Right atrium auricular region (tissue), 2 donors: Measurements from ENCODE around the gene CHRND. TPM values are rescaled to one million over a fixed set of nuclear protein-coding genes. Genes with fewer than 3 reads are reported as not detected.

Experiments
- DNase-seq: peaks from one replicate; pipeline ENCODE4 v3.0.0-alpha.2; 2019; ENCODE audit warnings: low spot score
- H3K27ac ChIP-seq, 2 donors: fragments of 200-600 bp; sonication (generic); 1 replicate in 1 of 2; 2 replicates in 1 of 2; pipeline ENCODE4 v1.5.1; 2016 to 2019
- H3K27me3 ChIP-seq, 2 donors: fragments of 200-600 bp; sonication (generic); one replicate each; pipeline versions ENCODE4 v1.5.1 to v1.6.0; 2017 to 2019
- H3K36me3 ChIP-seq: fragments of 200-600 bp; sonication (generic); one replicate; pipeline ENCODE4 v1.5.1; 2016
- H3K4me1 ChIP-seq, 2 donors: fragments of 200-600 bp; sonication (generic); one replicate each; pipeline versions ENCODE4 v1.5.1 to v1.6.0; 2017 to 2019
- H3K4me3 ChIP-seq, 2 donors: fragments of 200-600 bp; sonication (generic); 1 replicate in 1 of 2; 2 replicates in 1 of 2; pipeline ENCODE4 v1.5.1; 2017 to 2019; ENCODE audit warnings: mild to moderate bottlenecking in 1 of 2, moderate library complexity in 1 of 2
- H3K9me3 ChIP-seq, 2 donors: fragments of 200-600 bp; sonication (generic); one replicate each; pipeline ENCODE4 v1.5.1; 2019
- total RNA-seq, 2 donors: library from RNA; depleted of rRNA; stranded (reverse); fragments of >200 nt; gene quantifications; one replicate each; pipeline ENCODE4 v1.1.0, GENCODE V29; 2016
- TF ChIP-seq, protein P1 (sequence below), 2 donors: fragments of 200-600 bp; sonication (generic); IDR thresholded peaks; one replicate each; pipeline ENCODE4 v1.5.1; 2019; ENCODE audit warnings: antibody characterized with exemption in 2 of 2

CHRND gene
- total RNA-seq, 2 donors from 2014 or later, result 0.19 TPM; not detected in 1

DNA sequence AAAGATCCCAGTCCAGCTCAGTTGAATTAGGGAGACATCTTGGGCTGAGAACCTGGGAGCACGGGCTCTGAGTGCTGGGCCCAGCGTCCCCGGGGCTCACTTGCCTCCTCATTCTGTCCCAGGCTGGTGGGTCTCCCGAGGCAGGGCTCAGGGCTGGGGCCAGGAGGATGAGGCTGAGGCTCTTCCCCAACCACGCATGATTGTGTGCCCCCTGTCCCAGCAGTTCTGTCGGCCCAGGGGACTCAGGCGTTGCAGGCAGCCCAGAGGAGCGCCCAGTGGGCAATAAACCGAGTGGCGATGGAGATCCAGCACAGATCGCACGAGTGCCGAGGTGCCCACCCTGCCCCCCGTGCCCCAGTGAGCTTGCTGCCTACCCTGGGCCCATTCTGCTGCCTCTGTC, 4.9 kb upstream of the CHRND start:
- Histone ChIP-seq H3K4me1 (peaks cover 0 to 43% of the 10 kb centered on the region in 2 donors), H3K4me3 (no peak overlapping the region), H3K27ac (no peak overlapping the region), H3K27me3 (peaks cover 0 to 20% of the 10 kb centered on the region in 2 donors), H3K9me3 (no peaks in the 10 kb centered on the region), H3K36me3 (no peaks in the 10 kb centered on the region)
- TF ChIP-seq, protein P1, sequence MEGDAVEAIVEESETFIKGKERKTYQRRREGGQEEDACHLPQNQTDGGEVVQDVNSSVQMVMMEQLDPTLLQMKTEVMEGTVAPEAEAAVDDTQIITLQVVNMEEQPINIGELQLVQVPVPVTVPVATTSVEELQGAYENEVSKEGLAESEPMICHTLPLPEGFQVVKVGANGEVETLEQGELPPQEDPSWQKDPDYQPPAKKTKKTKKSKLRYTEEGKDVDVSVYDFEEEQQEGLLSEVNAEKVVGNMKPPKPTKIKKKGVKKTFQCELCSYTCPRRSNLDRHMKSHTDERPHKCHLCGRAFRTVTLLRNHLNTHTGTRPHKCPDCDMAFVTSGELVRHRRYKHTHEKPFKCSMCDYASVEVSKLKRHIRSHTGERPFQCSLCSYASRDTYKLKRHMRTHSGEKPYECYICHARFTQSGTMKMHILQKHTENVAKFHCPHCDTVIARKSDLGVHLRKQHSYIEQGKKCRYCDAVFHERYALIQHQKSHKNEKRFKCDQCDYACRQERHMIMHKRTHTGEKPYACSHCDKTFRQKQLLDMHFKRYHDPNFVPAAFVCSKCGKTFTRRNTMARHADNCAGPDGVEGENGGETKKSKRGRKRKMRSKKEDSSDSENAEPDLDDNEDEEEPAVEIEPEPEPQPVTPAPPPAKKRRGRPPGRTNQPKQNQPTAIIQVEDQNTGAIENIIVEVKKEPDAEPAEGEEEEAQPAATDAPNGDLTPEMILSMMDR (IDR thresholded peaks at IDR 0.05), result no peak
- DNase-seq, result no peak

DNA sequence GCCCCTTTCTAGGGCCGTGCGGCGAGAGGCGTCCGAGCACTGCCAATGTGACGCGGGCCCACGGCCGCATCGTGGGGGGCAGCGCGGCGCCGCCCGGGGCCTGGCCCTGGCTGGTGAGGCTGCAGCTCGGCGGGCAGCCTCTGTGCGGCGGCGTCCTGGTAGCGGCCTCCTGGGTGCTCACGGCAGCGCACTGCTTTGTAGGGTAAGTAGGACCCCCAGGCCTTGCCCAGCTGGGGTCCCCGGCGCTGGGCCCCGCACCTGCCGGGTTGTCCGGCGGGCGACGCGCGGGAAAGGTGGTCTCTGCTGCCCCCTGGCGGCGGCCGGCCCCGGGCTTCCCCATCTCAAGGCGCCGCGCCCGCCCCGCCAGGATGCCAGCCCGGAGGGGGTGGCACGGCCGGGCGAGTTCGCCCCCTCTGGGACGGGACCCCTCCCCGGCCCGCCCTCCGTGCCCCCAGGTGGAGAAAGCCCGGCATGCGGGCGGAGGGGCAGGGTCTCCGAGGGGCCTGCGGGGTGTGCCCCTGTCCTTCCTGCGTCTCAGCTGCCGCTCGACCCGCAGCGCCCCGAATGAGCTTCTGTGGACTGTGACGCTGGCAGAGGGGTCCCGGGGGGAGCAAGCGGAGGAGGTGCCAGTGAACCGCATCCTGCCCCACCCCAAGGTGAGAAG, 3.9 kb upstream of the CHRND start:
- Histone ChIP-seq H3K36me3 (no peaks in the 10 kb centered on the region), H3K4me3 (peak overlapping the region; percentile 10 to 30), H3K9me3 (no peaks in the 10 kb centered on the region), H3K27me3 (peaks cover 0 to 20% of the 10 kb centered on the region in 2 donors), H3K27ac (no peak overlapping the region), H3K4me1 (peaks cover 0 to 47% of the 10 kb centered on the region in 2 donors)
- DNase-seq, result no peak
- TF ChIP-seq, protein P1 (IDR thresholded peaks at IDR 0.05), result peak; percentile 94 to 97

DNA sequence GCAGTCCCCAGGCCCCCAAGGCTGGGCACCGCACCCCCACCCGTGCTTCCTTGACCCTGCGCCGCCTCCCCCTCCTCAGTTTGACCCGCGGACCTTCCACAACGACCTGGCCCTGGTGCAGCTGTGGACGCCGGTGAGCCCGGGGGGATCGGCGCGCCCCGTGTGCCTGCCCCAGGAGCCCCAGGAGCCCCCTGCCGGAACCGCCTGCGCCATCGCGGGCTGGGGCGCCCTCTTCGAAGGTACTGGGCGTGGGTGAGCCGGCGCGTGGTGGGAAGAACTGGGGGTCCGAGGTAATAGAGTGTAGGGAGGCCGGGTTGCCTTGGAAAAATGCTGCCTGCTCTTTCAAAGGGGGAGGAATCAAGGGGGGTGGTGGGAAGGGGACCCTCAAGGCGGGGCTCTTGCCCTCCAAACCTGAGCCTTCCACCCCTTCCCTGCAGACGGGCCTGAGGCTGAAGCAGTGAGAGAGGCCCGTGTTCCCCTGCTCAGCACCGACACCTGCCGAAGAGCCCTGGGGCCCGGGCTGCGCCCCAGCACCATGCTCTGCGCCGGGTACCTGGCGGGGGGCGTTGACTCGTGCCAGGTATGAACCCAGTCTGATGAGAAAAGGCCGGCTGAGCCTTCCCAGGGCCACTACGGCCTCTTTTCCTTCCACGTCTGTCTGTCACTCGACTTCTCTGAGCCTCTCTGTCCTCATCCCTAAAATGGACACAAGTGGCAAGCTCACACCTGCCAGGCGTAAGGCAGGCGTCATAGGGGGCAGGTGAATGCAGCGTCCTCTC, 3.1 kb upstream of the CHRND start:
- Histone ChIP-seq H3K9me3 (no peaks in the 10 kb centered on the region), H3K4me3 (peak overlapping the region in 1 of 2 donors; percentile 30), H3K4me1 (peaks cover 0 to 47% of the 10 kb centered on the region in 2 donors), H3K27me3 (peaks cover 0 to 20% of the 10 kb centered on the region in 2 donors), H3K36me3 (no peaks in the 10 kb centered on the region), H3K27ac (no peak overlapping the region)
- TF ChIP-seq, protein P1 (IDR thresholded peaks at IDR 0.05), result no peak
- no peak for DNase-seq

DNA sequence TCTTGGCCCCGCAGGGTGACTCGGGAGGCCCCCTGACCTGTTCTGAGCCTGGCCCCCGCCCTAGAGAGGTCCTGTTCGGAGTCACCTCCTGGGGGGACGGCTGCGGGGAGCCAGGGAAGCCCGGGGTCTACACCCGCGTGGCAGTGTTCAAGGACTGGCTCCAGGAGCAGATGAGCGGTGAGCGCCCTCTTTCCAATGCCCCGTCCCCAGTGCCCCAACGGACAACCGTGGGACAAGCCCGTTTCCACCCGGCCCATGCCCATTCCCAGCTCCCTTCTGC, 2.6 kb upstream of the CHRND start:
- H3K9me3 ChIP-seq, result no peaks in the 10 kb centered on the region
- DNase-seq, result no peak
- peaks cover 0 to 20% of the 10 kb centered on the region in 2 donors for H3K27me3 ChIP-seq
- no peak overlapping the region for H3K27ac ChIP-seq
- H3K4me1 ChIP-seq, result peaks cover 0 to 47% of the 10 kb centered on the region in 2 donors
- H3K36me3 ChIP-seq, result no peaks in the 10 kb centered on the region
- TF ChIP-seq, protein P1 (IDR thresholded peaks at IDR 0.05), result no peak
- peak overlapping the region; percentile 15 to 44 for H3K4me3 ChIP-seq

GRCh38 chr2:232523682-232524597, 2.0 kb upstream of the CHRND start:
- no peaks in the 10 kb centered on the region for H3K36me3 ChIP-seq
- TF ChIP-seq, protein P1 (IDR thresholded peaks at IDR 0.05), result peak in 1 of 2 donors; percentile 31
- DNase-seq, result no peak
- no peaks in the 10 kb centered on the region for H3K9me3 ChIP-seq
- H3K27me3 ChIP-seq, result peaks cover 0 to 20% of the 10 kb centered on the region in 2 donors
- peaks cover 0 to 47% of the 10 kb centered on the region in 2 donors for H3K4me1 ChIP-seq
- H3K27ac ChIP-seq, result no peak overlapping the region
- H3K4me3 ChIP-seq, result peak overlapping the region; percentile 15 to 44
